ENCODE results near the gene DLGAP3. TPM values are rescaled to one million over a fixed set of nuclear protein-coding genes. Genes with fewer than 3 reads are reported as not detected.

The DLGAP3 gene
- total RNA-seq, 1 donor from 2014 or later = 0.48 TPM

DNA sequence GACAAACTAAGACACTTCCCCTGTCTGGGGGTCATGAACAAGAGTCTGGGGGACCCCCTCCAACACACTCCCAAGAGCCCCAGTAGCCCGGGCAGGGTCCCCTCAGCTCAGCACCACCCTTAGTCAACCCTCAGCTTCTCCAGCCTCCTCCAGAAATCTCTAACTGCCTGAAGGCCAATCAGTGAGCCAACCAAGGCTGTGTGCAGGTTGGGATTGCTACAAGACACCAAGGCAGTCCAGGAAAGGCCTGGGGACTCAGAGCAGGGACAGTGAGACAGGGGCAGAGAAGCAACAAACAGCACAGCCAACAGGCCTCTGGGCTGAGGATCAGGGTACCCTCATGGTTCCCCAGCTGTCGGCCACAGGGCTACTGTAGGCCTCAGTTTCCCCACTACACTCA lies 83.2 kb downstream of the DLGAP3 start:
- Mint-ChIP-seq H3K27me3 (ENCODE audit: low read depth) (no peaks in the 10 kb centered on the region), H3K9me3 (no peaks in the 10 kb centered on the region), H3K27ac (no peak overlapping the region), H3K4me3 (ENCODE audit: low read depth) (no peak overlapping the region), H3K4me1 (ENCODE audit: low read depth) (peaks cover 4% of the 10 kb centered on the region), H3K36me3 (ENCODE audit: low read depth) (peaks cover 24% of the 10 kb centered on the region)
- DNase-seq (ENCODE audit: low spot score) = no peak
- intact Hi-C loops (cut with micrococcal nuclease) = no loop called here

DNA sequence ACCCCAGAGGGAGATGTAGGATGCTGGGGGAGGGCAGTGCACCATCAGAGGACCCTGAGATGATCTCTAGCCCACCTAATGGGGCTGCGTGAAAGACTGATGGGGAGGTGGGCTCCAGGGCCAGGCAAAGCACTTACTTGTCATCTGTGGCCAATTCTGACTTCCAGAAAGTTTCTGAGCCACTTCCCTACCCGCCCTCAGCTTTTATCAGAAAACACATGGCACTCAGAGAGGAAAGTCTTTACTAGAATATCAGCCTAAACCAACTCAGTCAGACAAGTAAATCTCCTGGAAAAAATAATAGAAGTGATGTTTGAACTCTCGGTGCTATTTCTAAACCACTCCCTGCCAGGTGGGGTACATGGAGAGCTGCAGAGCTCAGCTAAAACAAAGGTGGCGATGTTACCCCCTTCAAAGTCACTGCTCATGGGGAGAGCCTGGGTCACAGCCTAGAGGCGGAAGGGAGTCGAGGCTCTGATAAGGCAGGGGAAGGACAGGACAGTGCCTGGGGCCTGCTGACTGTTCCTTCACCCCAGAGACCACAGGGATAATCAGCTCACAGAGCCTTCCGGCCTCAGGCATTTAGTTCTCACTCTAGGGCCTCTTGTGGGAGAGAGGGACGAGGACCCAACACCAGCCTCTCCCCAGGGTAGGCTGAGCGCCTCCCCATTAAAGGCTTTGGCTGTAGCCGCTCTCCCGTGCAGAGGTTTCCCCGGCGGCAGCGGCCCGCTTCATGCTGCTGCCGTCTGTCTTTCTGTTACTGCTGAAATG lies 84.1 kb downstream of the DLGAP3 start:
- DNase-seq (ENCODE audit: low spot score) = no peak
- H3K4me1 Mint-ChIP-seq (ENCODE audit: low read depth) = peaks cover 4% of the 10 kb centered on the region
- no peak overlapping the region for H3K27ac Mint-ChIP-seq
- H3K4me3 Mint-ChIP-seq (ENCODE audit: low read depth) = no peak overlapping the region
- peaks cover 17% of the 10 kb centered on the region for H3K36me3 Mint-ChIP-seq (ENCODE audit: low read depth)
- H3K9me3 Mint-ChIP-seq = no peaks in the 10 kb centered on the region
- H3K27me3 Mint-ChIP-seq (ENCODE audit: low read depth) = no peaks in the 10 kb centered on the region
- intact Hi-C loops (cut with micrococcal nuclease) = no loop called here

DNA sequence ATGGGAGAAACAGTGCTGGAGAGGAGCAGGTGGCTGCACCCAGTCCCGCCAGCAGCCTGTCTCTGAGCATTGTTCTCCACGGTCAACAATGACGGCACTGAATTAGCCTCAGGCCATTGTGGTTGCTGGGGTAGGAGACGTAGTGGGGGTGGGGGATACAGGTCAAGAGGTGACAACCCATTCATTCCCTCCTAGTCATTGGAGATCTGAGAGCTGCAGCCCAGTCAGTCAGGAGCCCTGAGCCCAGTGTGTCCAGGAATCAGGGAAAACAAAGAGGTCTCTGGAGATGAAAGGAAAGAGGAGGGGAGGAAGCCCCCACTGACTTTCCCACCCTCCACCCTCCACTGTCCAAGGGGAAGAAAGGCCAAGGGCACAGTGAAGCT lies 85.2 kb downstream of the DLGAP3 start:
- Mint-ChIP-seq H3K36me3 (ENCODE audit: low read depth) (peaks cover 9% of the 10 kb centered on the region), H3K9me3 (no peaks in the 10 kb centered on the region), H3K4me3 (ENCODE audit: low read depth) (no peak overlapping the region), H3K4me1 (ENCODE audit: low read depth) (peaks cover 4% of the 10 kb centered on the region), H3K27ac (no peak overlapping the region), H3K27me3 (ENCODE audit: low read depth) (no peaks in the 10 kb centered on the region)
- DNase-seq (ENCODE audit: low spot score) = no peak
- intact Hi-C loops (cut with micrococcal nuclease) = no loop called here

DNA sequence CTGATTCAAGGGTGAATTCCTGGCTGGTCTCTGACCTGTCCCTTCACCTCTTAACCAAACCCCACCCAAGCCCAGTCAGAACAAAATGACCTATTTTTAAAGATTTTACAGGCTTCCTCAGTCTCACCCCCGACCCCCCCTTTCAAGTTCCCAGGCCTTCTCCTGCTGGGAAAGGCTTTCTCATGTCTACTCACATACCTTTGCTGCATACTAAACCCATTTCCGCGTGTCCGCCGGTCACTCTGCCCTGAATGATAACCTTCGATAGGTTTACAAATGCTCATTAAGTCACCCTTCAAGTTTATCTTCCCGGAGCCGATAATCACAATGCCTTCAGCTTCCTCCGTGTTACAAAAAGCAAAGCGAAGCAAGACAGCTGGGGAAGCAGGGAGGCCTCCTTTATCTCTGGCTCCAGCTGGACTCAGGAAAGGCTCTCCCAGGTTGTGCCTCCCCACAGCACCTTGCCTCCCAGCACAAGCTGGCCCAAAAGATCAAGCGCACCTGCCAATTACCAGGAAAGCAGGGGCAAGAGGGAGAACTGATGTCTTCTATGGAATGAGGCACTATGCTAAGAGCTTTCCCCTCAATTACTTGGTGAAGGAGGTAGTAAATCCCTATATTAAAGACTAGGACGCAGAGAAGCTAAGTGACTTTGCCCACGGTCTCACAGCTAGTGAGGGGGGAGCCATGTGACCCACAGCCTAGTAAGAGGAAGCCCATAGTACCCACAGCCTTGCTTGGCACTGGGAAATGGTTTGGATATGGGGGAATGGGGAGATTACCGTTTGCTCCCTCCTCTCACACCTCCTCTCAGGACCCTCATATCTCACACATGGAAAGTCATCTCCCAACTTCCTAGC lies 85.8 kb downstream of the DLGAP3 start:
- Mint-ChIP-seq H3K4me1 (ENCODE audit: low read depth) (peaks cover 4% of the 10 kb centered on the region), H3K27ac (no peak overlapping the region), H3K9me3 (no peaks in the 10 kb centered on the region), H3K4me3 (ENCODE audit: low read depth) (no peak overlapping the region), H3K36me3 (ENCODE audit: low read depth) (peaks cover 6% of the 10 kb centered on the region), H3K27me3 (ENCODE audit: low read depth) (no peaks in the 10 kb centered on the region)
- intact Hi-C loops (cut with micrococcal nuclease) = no loop called here
- no peak for DNase-seq (ENCODE audit: low spot score)

DNA sequence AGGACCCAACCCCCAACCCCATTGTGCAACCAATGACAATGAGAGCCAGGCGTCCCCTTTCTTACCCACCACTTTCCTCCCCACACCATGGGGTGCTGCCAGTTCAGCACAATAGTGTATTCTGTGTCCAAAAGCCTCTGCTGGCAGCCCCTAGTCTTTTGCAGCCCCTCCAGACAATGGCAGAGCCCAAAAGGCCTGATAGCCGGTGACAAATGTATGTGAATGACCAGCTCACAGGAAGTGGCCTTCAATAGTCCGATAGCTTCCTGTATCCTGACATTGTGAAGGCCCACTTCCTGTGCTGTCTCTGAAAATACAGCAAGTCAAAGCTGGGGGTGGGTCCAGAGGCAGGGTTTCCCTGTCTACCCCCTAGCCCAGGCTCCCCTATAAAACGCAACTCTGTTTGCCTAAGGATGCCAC lies 86.5 kb downstream of the DLGAP3 start:
- Mint-ChIP-seq H3K27ac (no peak overlapping the region), H3K4me3 (ENCODE audit: low read depth) (no peak overlapping the region)

DNA sequence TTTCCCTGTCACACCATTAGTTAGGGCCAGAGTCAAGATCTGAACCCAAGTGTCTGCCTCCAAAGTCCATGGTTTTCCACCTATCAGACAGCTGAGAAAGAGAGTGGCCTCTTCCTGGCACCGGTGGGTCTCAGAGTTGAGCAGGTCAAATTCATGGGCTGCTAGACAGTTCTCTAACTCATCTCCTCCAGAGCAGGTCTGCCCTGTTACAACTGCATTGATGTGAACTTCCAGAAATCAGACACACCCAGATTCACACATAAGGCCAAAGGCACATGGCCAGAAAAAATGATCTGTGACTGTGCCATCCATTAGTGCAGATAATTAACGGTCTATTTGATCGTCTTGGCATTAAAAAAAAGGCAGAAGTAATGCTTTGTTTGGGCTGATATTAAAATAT lies 87.4 kb downstream of the DLGAP3 start:
- H3K9me3 Mint-ChIP-seq = no peaks in the 10 kb centered on the region

More for the DNA sequence above, 86.5 kb downstream of the DLGAP3 start:
- peaks cover 4% of the 10 kb centered on the region for H3K4me1 Mint-ChIP-seq (ENCODE audit: low read depth)
- intact Hi-C loops (cut with micrococcal nuclease) = no loop called here
- DNase-seq (ENCODE audit: low spot score) = no peak
- no peaks in the 10 kb centered on the region for H3K36me3 Mint-ChIP-seq (ENCODE audit: low read depth)
- no peaks in the 10 kb centered on the region for H3K9me3 Mint-ChIP-seq
- no peaks in the 10 kb centered on the region for H3K27me3 Mint-ChIP-seq (ENCODE audit: low read depth)

DNA sequence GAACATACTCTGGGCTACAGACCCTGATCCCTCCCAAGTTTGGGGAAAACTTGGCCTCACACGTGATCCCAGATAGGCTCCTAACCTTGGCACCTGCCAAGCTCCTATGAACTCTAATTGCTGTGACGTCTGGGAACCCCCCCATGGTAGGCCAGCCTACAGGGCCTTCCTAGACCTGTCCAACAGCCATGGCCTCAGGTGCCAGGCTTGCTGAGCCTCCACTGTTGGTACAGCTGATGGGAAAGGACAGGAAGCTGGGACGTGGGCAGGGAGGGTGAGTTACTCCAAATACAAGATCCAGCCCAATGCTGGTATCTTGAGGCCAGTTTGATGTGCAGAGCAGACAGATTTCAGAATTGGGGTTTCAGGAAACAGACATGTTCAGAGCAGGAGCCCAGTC lies 89.0 kb downstream of the DLGAP3 start:
- H3K36me3 Mint-ChIP-seq (ENCODE audit: low read depth) = no peaks in the 10 kb centered on the region
- intact Hi-C loops (cut with micrococcal nuclease) = no loop called here
- no peak overlapping the region for H3K27ac Mint-ChIP-seq
- no peak for DNase-seq (ENCODE audit: low spot score)
- peaks cover 4% of the 10 kb centered on the region for H3K4me1 Mint-ChIP-seq (ENCODE audit: low read depth)
- no peaks in the 10 kb centered on the region for H3K9me3 Mint-ChIP-seq
- H3K4me3 Mint-ChIP-seq (ENCODE audit: low read depth) = no peak overlapping the region
- no peaks in the 10 kb centered on the region for H3K27me3 Mint-ChIP-seq (ENCODE audit: low read depth)

More for the DNA sequence above, 87.4 kb downstream of the DLGAP3 start:
- Mint-ChIP-seq H3K36me3 (ENCODE audit: low read depth) (no peaks in the 10 kb centered on the region), H3K27ac (no peak overlapping the region), H3K4me1 (ENCODE audit: low read depth) (peaks cover 4% of the 10 kb centered on the region), H3K27me3 (ENCODE audit: low read depth) (no peaks in the 10 kb centered on the region), H3K4me3 (ENCODE audit: low read depth) (no peak overlapping the region)
- intact Hi-C loops (cut with micrococcal nuclease) = no loop called here
- DNase-seq (ENCODE audit: low spot score) = no peak

DNA sequence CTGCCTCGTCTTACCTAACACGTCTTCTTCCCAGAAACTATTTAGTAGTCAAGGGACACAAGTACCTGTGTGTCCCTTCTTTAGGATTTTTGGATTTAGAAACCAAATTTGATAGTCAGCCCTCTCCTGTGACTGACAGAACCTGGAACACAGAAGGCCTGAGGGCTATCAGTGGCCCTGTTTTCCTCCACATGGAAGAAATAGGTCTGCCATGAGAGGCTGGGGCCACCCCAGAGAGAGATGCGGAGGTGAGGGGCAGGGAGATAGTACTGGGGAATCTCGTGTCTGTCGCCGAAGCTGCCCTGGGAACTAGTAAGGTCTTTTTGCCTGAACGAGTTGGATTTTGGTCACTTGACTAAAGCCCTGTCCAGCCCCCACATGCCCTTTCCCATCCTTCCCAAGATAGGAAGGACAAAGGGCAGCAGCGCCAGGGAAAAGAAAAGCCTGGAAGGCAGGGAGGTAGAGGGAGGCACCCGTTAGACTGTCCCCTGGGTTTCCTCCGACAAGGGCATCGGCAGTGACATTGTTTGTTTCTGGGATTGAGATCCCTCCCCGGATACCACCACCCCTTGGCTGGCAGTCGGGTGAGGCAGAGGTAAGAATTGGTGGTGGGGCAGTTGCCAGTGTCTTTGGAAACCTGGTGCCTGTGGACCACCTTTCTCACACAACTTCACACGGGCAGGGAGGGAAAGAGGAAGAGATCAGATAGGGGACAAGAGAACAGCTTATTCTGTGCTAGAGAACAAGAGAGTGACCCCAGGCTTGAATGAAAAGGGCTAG lies 89.7 kb downstream of the DLGAP3 start:
- Mint-ChIP-seq H3K36me3 (ENCODE audit: low read depth) (no peaks in the 10 kb centered on the region), H3K4me3 (ENCODE audit: low read depth) (no peak overlapping the region), H3K4me1 (ENCODE audit: low read depth) (peaks cover 4% of the 10 kb centered on the region), H3K9me3 (no peaks in the 10 kb centered on the region), H3K27me3 (ENCODE audit: low read depth) (no peaks in the 10 kb centered on the region), H3K27ac (no peak overlapping the region)
- intact Hi-C loops (cut with micrococcal nuclease) = no loop called here
- no peak for DNase-seq (ENCODE audit: low spot score)

DNA sequence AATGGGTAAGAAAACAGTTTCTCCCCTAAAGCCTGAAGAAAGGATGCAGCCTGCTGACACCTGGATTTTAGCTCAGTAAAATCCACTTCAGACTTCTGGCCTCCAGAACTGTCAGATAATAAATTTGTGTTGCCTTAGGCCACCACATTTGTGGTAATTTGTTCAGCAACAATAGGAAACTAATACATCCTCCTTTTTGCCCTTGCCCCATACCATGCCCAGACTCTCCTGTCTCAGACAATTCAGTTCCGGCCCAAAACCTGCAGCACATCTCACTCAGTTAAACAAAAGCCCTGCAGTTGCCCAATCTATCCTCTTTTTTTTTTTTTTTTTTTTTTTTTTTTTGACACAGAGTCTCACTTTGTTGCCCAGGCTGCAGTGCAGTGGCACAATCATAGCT lies 95.7 kb downstream of the DLGAP3 start:
- H3K4me1 Mint-ChIP-seq (ENCODE audit: low read depth) = no peaks in the 10 kb centered on the region
- no peaks in the 10 kb centered on the region for H3K9me3 Mint-ChIP-seq
- intact Hi-C loops (cut with micrococcal nuclease) = no loop called here
- H3K4me3 Mint-ChIP-seq (ENCODE audit: low read depth) = no peak overlapping the region
- H3K27me3 Mint-ChIP-seq (ENCODE audit: low read depth) = no peaks in the 10 kb centered on the region
- H3K27ac Mint-ChIP-seq = no peak overlapping the region
- DNase-seq (ENCODE audit: low spot score) = no peak
- no peaks in the 10 kb centered on the region for H3K36me3 Mint-ChIP-seq (ENCODE audit: low read depth)

DNA sequence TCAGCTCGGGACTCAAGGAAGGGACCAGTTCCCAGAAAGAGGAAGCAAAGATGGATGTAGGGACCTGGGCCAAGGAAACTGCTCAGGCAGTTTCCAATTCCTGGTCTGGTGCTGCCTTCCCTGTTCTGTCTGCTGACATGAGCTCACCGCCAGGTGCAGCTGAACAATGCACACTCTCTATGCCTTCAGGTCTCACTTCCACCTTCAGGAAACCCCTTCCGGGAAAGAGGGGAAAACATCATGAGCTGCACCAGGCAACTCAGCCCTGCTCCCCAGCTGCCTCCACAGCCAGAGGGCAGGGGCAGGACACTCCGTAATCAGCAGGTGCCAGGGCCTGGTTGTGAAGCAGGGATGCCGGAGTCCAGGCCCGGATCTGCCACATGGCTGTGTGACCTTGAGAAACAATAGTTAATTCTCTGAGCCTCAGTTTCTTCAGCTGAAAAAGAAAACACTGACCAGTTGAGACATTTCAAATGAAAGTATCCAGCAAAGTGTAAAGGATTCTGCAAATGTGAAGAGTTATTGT lies 97.7 kb downstream of the DLGAP3 start:
- Mint-ChIP-seq H3K27ac (no peak overlapping the region), H3K27me3 (ENCODE audit: low read depth) (no peaks in the 10 kb centered on the region), H3K4me1 (ENCODE audit: low read depth) (no peaks in the 10 kb centered on the region), H3K36me3 (ENCODE audit: low read depth) (no peaks in the 10 kb centered on the region), H3K9me3 (no peaks in the 10 kb centered on the region), H3K4me3 (ENCODE audit: low read depth) (no peak overlapping the region)
- intact Hi-C loops (cut with micrococcal nuclease) = no loop called here
- DNase-seq (ENCODE audit: low spot score) = no peak

DNA sequence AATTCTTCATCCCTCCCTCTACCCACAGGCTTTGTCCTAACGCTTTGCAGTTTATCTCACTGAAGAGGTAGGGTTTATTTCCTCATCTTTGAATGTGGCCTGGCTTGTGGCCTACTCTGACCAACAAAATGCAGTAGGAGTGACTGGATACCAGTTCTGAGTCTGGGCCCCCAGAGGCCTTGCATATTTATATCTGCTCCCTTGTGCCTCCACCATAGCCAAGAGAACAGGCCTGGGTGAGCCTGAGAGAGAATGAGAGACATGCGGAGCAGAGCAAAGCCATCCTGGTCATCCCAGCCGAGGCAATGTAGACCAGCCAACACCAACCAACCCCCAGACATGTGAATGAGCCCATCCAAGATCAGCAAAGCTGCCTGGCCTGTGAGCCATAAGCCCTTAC lies 100.2 kb downstream of the DLGAP3 start:
- no peaks in the 10 kb centered on the region for H3K4me1 Mint-ChIP-seq (ENCODE audit: low read depth)
- H3K27me3 Mint-ChIP-seq (ENCODE audit: low read depth) = no peaks in the 10 kb centered on the region
- H3K36me3 Mint-ChIP-seq (ENCODE audit: low read depth) = no peaks in the 10 kb centered on the region
- no peaks in the 10 kb centered on the region for H3K9me3 Mint-ChIP-seq
- H3K4me3 Mint-ChIP-seq (ENCODE audit: low read depth) = no peak overlapping the region
- intact Hi-C loops (cut with micrococcal nuclease) = no loop called here
- H3K27ac Mint-ChIP-seq = no peak overlapping the region
- no peak for DNase-seq (ENCODE audit: low spot score)

DNA sequence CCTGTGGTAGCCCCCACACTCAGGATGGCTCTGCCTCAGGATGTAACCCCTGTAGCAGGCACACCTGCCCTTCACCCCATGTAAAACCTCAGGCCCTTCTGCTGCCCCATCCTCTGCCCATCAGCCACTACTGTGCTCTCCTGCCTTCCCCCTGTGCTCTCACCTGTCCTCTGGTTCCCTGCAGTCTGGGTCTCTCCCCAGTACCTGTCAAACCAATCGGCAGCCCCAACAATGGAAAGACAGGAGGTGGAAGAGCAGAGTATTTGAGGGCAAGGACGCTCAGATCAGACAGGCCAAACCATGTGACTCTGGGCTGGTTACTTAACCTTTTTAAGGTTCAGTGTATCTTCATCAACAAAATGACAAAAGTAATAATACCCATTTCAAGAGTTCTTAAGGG lies 100.8 kb downstream of the DLGAP3 start:
- no peaks in the 10 kb centered on the region for H3K9me3 Mint-ChIP-seq
- intact Hi-C loops (cut with micrococcal nuclease) = no loop called here
- H3K27ac Mint-ChIP-seq = no peak overlapping the region
- no peaks in the 10 kb centered on the region for H3K27me3 Mint-ChIP-seq (ENCODE audit: low read depth)
- no peak overlapping the region for H3K4me3 Mint-ChIP-seq (ENCODE audit: low read depth)
- no peaks in the 10 kb centered on the region for H3K4me1 Mint-ChIP-seq (ENCODE audit: low read depth)
- H3K36me3 Mint-ChIP-seq (ENCODE audit: low read depth) = no peaks in the 10 kb centered on the region
- peak; percentile 7 for DNase-seq (ENCODE audit: low spot score)

Measured in activated T-helper 2 cell treated with anti-CD3 and anti-CD28 coated beads, Interferon-gamma antibody, Interleukin-2, Interleukin-4, amounts not matched to agents 10 μg/mL and 5 μg/mL and 100 μg/mL, durations not matched to agents 14 hours and 24 hours and 36 hours (primary cell).